H1 (cell line): ENCODE data around the gene LRP5. TPM values are rescaled to one million over a fixed set of nuclear protein-coding genes. Genes with fewer than 3 reads are reported as not detected.
A peak's percentile ranks its signal among the peaks of the same experiment; 100 is the strongest.

Experiments
- CTCF ChIA-PET: fragments of 300-600 bp; sonication (Branson Sonifier 250); formaldehyde crosslinking; loops from one replicate; lab custom pipeline; 2021; ENCODE audit not compliant: partially characterized antibody; lab: Charles Lee
- POLR2A ChIA-PET: fragments of 300-600 bp; sonication (Branson Sonifier 250); formaldehyde crosslinking; loops from one replicate; lab custom pipeline; 2021; ENCODE audit warnings: inconsistent platforms; ENCODE audit not compliant: partially characterized antibody; lab: Charles Lee
- DNase-seq, 2 experiments: peaks; one replicate each; pipeline versions ENCODE4 v3.0.0 to v3.0.0-alpha.2; 2010 to 2022; ENCODE audit warnings: low spot score in 2 of 2, low read depth in 1 of 2, mixed read lengths in 1 of 2
- FAIRE-seq: peaks from 2 replicates; lab custom pipeline; 2011; peaks lifted over from hg19 to GRCh38; lab: Jason Lieb, UNC
- H2AFZ ChIP-seq: 2 replicates; pipeline ENCODE4 v1.8.1; 2012; ENCODE audit warnings: low read length, inconsistent platforms
- H2AK5ac ChIP-seq: 2 replicates; pipeline ENCODE4 v1.6.1; 2013; ENCODE audit warnings: low read depth, low read length
- H2BK120ac ChIP-seq: replicated peaks from 2 replicates; pipeline ENCODE3; 2013; ENCODE audit warnings: low read depth, low read length, inconsistent platforms
- H2BK12ac ChIP-seq: 2 replicates; pipeline ENCODE4 v1.6.1; 2013; ENCODE audit warnings: low read depth, low read length
- H2BK15ac ChIP-seq: 2 replicates; pipeline ENCODE4 v1.6.1; 2013; ENCODE audit warnings: low read length
- H2BK20ac ChIP-seq: 2 replicates; pipeline ENCODE4 v1.6.1; 2013; ENCODE audit warnings: low read length
- H2BK5ac ChIP-seq: 2 replicates; pipeline ENCODE4 v1.6.1; 2013; ENCODE audit warnings: low read depth, low read length
- H3K14ac ChIP-seq: 2 replicates; pipeline ENCODE4 v1.6.1; 2013; ENCODE audit warnings: inconsistent platforms; ENCODE audit not compliant: insufficient read length
- H3K18ac ChIP-seq: 2 replicates; pipeline ENCODE4 v1.6.1; 2013; ENCODE audit warnings: low read length; ENCODE audit errors: extremely low read depth
- H3K23ac ChIP-seq: 2 replicates; pipeline ENCODE4 v1.6.1; 2013; ENCODE audit warnings: inconsistent platforms; ENCODE audit not compliant: insufficient read length
- H3K23me2 ChIP-seq: 2 replicates; pipeline ENCODE4 v1.6.1; 2013; ENCODE audit warnings: low read depth, low read length
- H3K27ac ChIP-seq: 2 replicates; pipeline ENCODE4 v1.6.1; 2011; ENCODE audit warnings: low read depth, low read length, inconsistent platforms
- H3K27me3 ChIP-seq, 4 experiments: replicated peaks in 1 of 4; 1 replicate in 1 of 4; 2 replicates in 3 of 4; pipeline versions ENCODE4 v1.6.1 to v1.8.1; 2011 to 2013; ENCODE audit warnings: low read length in 3 of 4, mild to moderate bottlenecking in 3 of 4, inconsistent platforms in 2 of 4, mixed read lengths in 2 of 4, moderate library complexity in 1 of 4; ENCODE audit not compliant: control insufficient read depth in 3 of 4, insufficient read depth in 3 of 4; ENCODE audit errors: extremely low read depth in 1 of 4
- H3K36me3 ChIP-seq, 4 experiments: 2 replicates each; pipeline versions ENCODE4 v1.6.1 to v1.8.1; 2011 to 2013; ENCODE audit warnings: mild to moderate bottlenecking in 4 of 4, low read length in 3 of 4, moderate library complexity in 2 of 4, control low read depth in 1 of 4, inconsistent platforms in 1 of 4; ENCODE audit not compliant: insufficient read depth in 4 of 4, control insufficient read depth in 2 of 4
- H3K4ac ChIP-seq: replicated peaks from 2 replicates; pipeline ENCODE3; 2013; ENCODE audit warnings: low read length, low read depth, mixed read lengths, inconsistent platforms; ENCODE audit not compliant: insufficient read length
- H3K4me1 ChIP-seq, 4 experiments: replicated peaks in 1 of 4; 1 replicate in 1 of 4; 2 replicates in 3 of 4; pipeline versions ENCODE4 v1.6.1 to v1.8.1; 2011 to 2013; ENCODE audit warnings: low read length in 3 of 4, inconsistent platforms in 2 of 4, mixed read lengths in 1 of 4; ENCODE audit not compliant: insufficient read depth in 4 of 4, control insufficient read depth in 3 of 4
- H3K4me2 ChIP-seq, 2 experiments: 2 replicates each; pipeline versions ENCODE4 v1.6.1 to v1.8.1; 2011 to 2013; ENCODE audit warnings: low read depth in 2 of 2, low read length in 2 of 2, control low read depth in 1 of 2, inconsistent platforms in 1 of 2, mild to moderate bottlenecking in 1 of 2; ENCODE audit not compliant: insufficient read depth in 1 of 2
- H3K4me3 ChIP-seq, 4 experiments: fragments of 200-600, 300-600 bp in 1 of 4; sonication (generic), shearing (Covaris generic), sonication (Bioruptor Twin) in 1 of 4; 2 replicates each; pipeline versions ENCODE4 v1.5.1 to v1.8.1; 2011 to 2016; ENCODE audit warnings: low read length in 4 of 4, low read depth in 3 of 4, control low read depth in 2 of 4, inconsistent platforms in 2 of 4, mild to moderate bottlenecking in 2 of 4, mixed read lengths in 1 of 4, moderate library complexity in 1 of 4; ENCODE audit not compliant: insufficient read depth in 2 of 4; ENCODE audit errors: extremely low read depth in 1 of 4
- H3K56ac ChIP-seq: replicated peaks from 2 replicates; pipeline ENCODE3; 2013; ENCODE audit warnings: low read depth, mild to moderate bottlenecking, mixed read lengths, low read length, inconsistent platforms; ENCODE audit not compliant: insufficient read length
- H3K79me1 ChIP-seq: 2 replicates; pipeline ENCODE4 v1.6.1; 2013; ENCODE audit warnings: low read depth, low read length, control low read depth
- H3K79me2 ChIP-seq, 2 experiments: 2 replicates each; pipeline versions ENCODE4 v1.6.1 to v1.8.1; 2012 to 2013; ENCODE audit warnings: low read length in 2 of 2, mild to moderate bottlenecking in 2 of 2, inconsistent platforms in 1 of 2; ENCODE audit not compliant: insufficient read depth in 2 of 2, control insufficient read depth in 1 of 2
- H3K9ac ChIP-seq, 4 experiments: replicated peaks in 1 of 4; 1 replicate in 1 of 4; 2 replicates in 3 of 4; pipeline versions ENCODE4 v1.6.1 to v1.8.1; 2011 to 2013; ENCODE audit warnings: low read depth in 3 of 4, low read length in 3 of 4, control low read depth in 2 of 4, mild to moderate bottlenecking in 2 of 4, moderate library complexity in 2 of 4, inconsistent platforms in 1 of 4; ENCODE audit errors: extremely low read depth in 1 of 4
- H3K9me3 ChIP-seq, 2 experiments: 2 replicates each; pipeline versions ENCODE4 v1.6.1 to v1.8.1; 2012 to 2013; ENCODE audit warnings: mild to moderate bottlenecking in 2 of 2, moderate library complexity in 2 of 2, control low read depth in 1 of 2, inconsistent platforms in 1 of 2, low read depth in 1 of 2, low read length in 1 of 2, mixed read lengths in 1 of 2; ENCODE audit not compliant: insufficient read depth in 2 of 2
- H4K20me1 ChIP-seq, 2 experiments: replicated peaks in 1 of 2; 2 replicates each; pipeline versions ENCODE3 to v1.8.1; 2011 to 2013; ENCODE audit warnings: inconsistent platforms in 2 of 2, low read length in 2 of 2, mild to moderate bottlenecking in 1 of 2; ENCODE audit not compliant: insufficient read depth in 2 of 2, control insufficient read depth in 1 of 2
- H4K5ac ChIP-seq: 2 replicates; pipeline ENCODE4 v1.6.1; 2013; ENCODE audit warnings: low read length, low read depth, mixed read lengths, inconsistent platforms; ENCODE audit not compliant: insufficient read length
- H4K8ac ChIP-seq: 2 replicates; pipeline ENCODE4 v1.8.0; 2013; ENCODE audit warnings: mild to moderate bottlenecking, moderate library complexity, low read length, inconsistent platforms; ENCODE audit not compliant: insufficient read depth; ENCODE audit errors: extremely low read depth
- H4K91ac ChIP-seq: replicated peaks from 2 replicates; pipeline ENCODE3; 2013; ENCODE audit warnings: low read length, mixed read lengths, inconsistent platforms; ENCODE audit not compliant: insufficient read length
- ASH2L ChIP-seq: fragments of 200-600, 300-600 bp; sonication (generic); IDR thresholded peaks from one replicate; pipeline ENCODE4 v1.7.1; 2017; ENCODE audit warnings: low read length
- ATF3 ChIP-seq: IDR thresholded peaks from 2 replicates; pipeline ENCODE4 v1.6.1; 2011; ENCODE audit warnings: low read depth, mild to moderate bottlenecking, low read length; ENCODE audit not compliant: insufficient read depth
- CBX8 ChIP-seq: fragments of 300-800, 300-1000 bp; sonication (generic); IDR thresholded peaks from 2 replicates; pipeline ENCODE4 v1.7.1; 2016; ENCODE audit warnings: low read depth, low read length, borderline replicate concordance
- KDM4A ChIP-seq: IDR thresholded peaks from one replicate; pipeline ENCODE4 v1.7.1; 2012; ENCODE audit warnings: low read depth, mild to moderate bottlenecking, moderate library complexity, low read length, inconsistent platforms; ENCODE audit not compliant: severe bottlenecking
- PHF8 ChIP-seq: fragments of 200-600 bp; sonication (generic); conservative IDR thresholded peaks from 2 replicates; pipeline ENCODE4 v1.7.1; 2012; ENCODE audit warnings: low read depth, mild to moderate bottlenecking, inconsistent platforms, low read length, moderate library complexity
- POU5F1 ChIP-seq: IDR thresholded peaks from 2 replicates; pipeline ENCODE4 v1.6.1; 2011; ENCODE audit warnings: low read depth, mild to moderate bottlenecking, low read length, moderate library complexity
- SP2 ChIP-seq: IDR thresholded peaks from 2 replicates; pipeline ENCODE4 v1.6.1; 2012; ENCODE audit warnings: mild to moderate bottlenecking, low read length, inconsistent platforms
- SUZ12 ChIP-seq: fragments of 200-600 bp; sonication (generic); IDR thresholded peaks from 2 replicates; pipeline ENCODE4 v1.6.1; 2012; ENCODE audit warnings: mild to moderate bottlenecking, inconsistent platforms, low read length, moderate library complexity, mixed read lengths
- TAF1 ChIP-seq: IDR thresholded peaks from 2 replicates; pipeline ENCODE4 v1.6.1; 2011; ENCODE audit warnings: mild to moderate bottlenecking, low read depth, low read length
- TEAD4 ChIP-seq: IDR thresholded peaks from 2 replicates; pipeline ENCODE4 v1.6.1; 2012; ENCODE audit warnings: low read depth, low read length, inconsistent platforms, mixed read lengths
- ZNF274 ChIP-seq: IDR thresholded peaks from 2 replicates; pipeline ENCODE4 v1.7.0; 2012; ENCODE audit warnings: low read length, borderline replicate concordance; ENCODE audit errors: extremely low read depth
- WGBS, 2 experiments: shearing (Covaris generic) in 1 of 2; methylation state at CpG; one replicate each; pipeline versions ENCODE4 v1.1.6 to v1.1.7; 2013 to 2015; ENCODE audit warnings: low lambda C conversion rate in 2 of 2, mixed read lengths in 2 of 2, inconsistent platforms in 1 of 2, low coverage in 1 of 2, missing lambda C conversion rate in 1 of 2; ENCODE audit not compliant: insufficient replicate concordance in 2 of 2, insufficient coverage in 1 of 2, insufficient read length in 1 of 2; ENCODE audit errors: extremely low coverage in 1 of 2, missing lambda C conversion rate in 1 of 2; 5-methylcytosine and 5-hydroxymethylcytosine counted together
- polyA plus RNA-seq, 7 experiments: library from polyadenylated mRNA; depleted of rRNA in 3 of 7; stranded (reverse) in 5 of 7; unstranded in 2 of 7; fragments of >200 nt in 5 of 7; fragments of 200-250 nt in 2 of 7; gene quantifications; 1 replicate in 5 of 7; 2 replicates in 1 of 7; 4 replicates in 1 of 7; pipeline versions ENCODE4 v1.2.1 to v1.2.3, GENCODE V29; 2011 to 2013; ENCODE audit warnings: missing spikeins in 2 of 7, mixed read lengths in 2 of 7
- total RNA-seq: library from RNA; stranded (reverse); fragmentation: NEBNext Ultra II Directional; extraction: Animal tissue kit (Norgen Biotek cat#: 25700); gene quantifications from 2 replicates; pipeline ENCODE4 v1.2.1, GENCODE V29; 2021

The LRP5 gene
- total and polyA plus RNA-seq, 2 of the 8 experiments (the other 6 are each of a cell fraction or from before 2014, with no cell fraction given): 19.0 to 38.9 TPM

- Histone ChIP-seq H3K9me3 (no peaks in the 10 kb centered on the region), H3K9ac (no peak overlapping the region), H3K79me1 (peaks cover 17% of the 10 kb centered on the region), H2BK120ac (no peak overlapping the region), H2BK12ac (peak overlapping the region; percentile 72; the same call in 1 of the 2 replicates), H3K27ac (no peak overlapping the region), H2BK5ac (peak overlapping the region; percentile 82; the same call in 1 of the 2 replicates), H3K23ac (no peak overlapping the region), H3K4me1 (peaks cover 31 to 63% (median 46%) of the 10 kb centered on the region in 4 experiments), H3K27me3 (no peaks in the 10 kb centered on the region), H3K56ac (no peak overlapping the region), H3K23me2 (no peaks in the 10 kb centered on the region), H3K79me2 (peaks cover 0 to 62% of the 10 kb centered on the region in 2 experiments; a peak in 3 of 4 replicates), H2AFZ (no peak overlapping the region), H2BK15ac (no peak overlapping the region), H4K91ac (peak overlapping the region; percentile 29), H2BK20ac (peak overlapping the region; percentile 98), H3K18ac (0 out of 2 replicates have a peak overlapping the region, but pooled peaks have one; percentile 27), H3K4me3 (no peak overlapping the region), H4K20me1 (peaks cover 0 to 4% of the 10 kb centered on the region in 2 experiments), H4K8ac (no peak overlapping the region; the same call in 1 of the 2 replicates), H3K36me3 (no peaks in the 10 kb centered on the region), H4K5ac (peak overlapping the region; percentile 23), H3K4ac (no peak overlapping the region), H3K14ac (no peak overlapping the region), H3K4me2 (peak overlapping the region; percentile 14 to 42; a peak in 2 of 4 replicates), H2AK5ac (peak overlapping the region; percentile 91; the same call in 1 of the 2 replicates)
- DNase-seq (no peak), FAIRE-seq (no peak)
- ChIA-PET POLR2A (interaction anchor here (0.6 to 2.4 kb wide), 3 partner anchors 9 to 16 kb away, joined by 3 to 8 read pairs (median 3); no protein-coding TSS in a partner anchor), CTCF (interaction anchor here (0.5 to 1.8 kb wide), 7 partner anchors 8 to 31 kb away, joined by 3 to 7 read pairs (median 4); no protein-coding TSS in a partner anchor)
- WGBS, 2 experiments: 67% methylated on average over 12 of the region's 13 CpGs; no CpG with 5 or more reads in 1 of the 2 experiments
- TF ChIP-seq PHF8 (no peak), CBX8 (no peak), SUZ12 (no peak), TEAD4 (no peak), KDM4A (no peak), TAF1 (no peak), POU5F1 (no peak), SP2 (no peak), ASH2L (no peak), ZNF274 (no peak), ATF3 (no peak)
These were observed 17.7 kb downstream of the LRP5 start for GRCh38 chr11:68329978-68330699.
